ENCODE results near the gene AASDH.

DNA sequence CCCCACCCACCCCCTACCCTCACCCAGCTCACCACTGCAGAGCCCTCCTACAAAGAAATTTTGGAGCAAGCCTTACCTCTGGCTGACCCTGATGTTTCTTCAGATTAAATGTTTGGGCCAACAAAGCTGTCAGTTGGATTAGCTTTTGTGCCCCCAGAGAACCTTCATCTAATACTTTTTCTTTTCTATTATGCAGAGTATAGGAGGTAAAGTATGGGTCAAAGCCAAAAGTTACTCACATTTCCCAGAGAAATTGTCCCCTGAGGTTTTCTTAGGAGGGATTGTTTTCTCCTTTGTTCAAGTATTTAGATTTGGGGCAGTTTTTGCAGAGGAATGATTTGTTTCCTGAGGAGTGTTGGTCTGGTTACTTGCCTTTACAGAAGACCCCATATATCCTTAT is 69.5 kb downstream of the AASDH start:
- no peak for TF ChIP-seq CTCF (conservative IDR thresholded peaks at IDR 0.05; ENCODE audit: low read length)
- TF ChIP-seq EZH2phosphoT487 (IDR thresholded peaks at IDR 0.05; ENCODE audit: borderline replicate concordance) = no peak

Measured in Loucy (cell line).